Endometrial microvascular endothelial cells (primary cell): ENCODE measurements around the gene USE1. TPM values are rescaled to one million over a fixed set of nuclear protein-coding genes. Genes with fewer than 3 reads are reported as not detected.

Experiments used
- in situ Hi-C: cut with HindIII; loops from 2 replicates; pipeline ENCODE4 v1.10.0; 2017; ENCODE audit warnings: low sequenced_read_pairs, low pct_unique_long_range_greater_than_20kb; ENCODE audit errors: inconsistent ontology term
- total RNA-seq: library from RNA; depleted of rRNA; stranded (reverse); fragments of >200 nt; gene quantifications from one replicate; pipeline ENCODE4 v1.2.3, GENCODE V29; 2015; ENCODE audit errors: inconsistent ontology term

The USE1 gene
- total RNA-seq, 1 donor from 2014 or later: 11.1 TPM

DNA sequence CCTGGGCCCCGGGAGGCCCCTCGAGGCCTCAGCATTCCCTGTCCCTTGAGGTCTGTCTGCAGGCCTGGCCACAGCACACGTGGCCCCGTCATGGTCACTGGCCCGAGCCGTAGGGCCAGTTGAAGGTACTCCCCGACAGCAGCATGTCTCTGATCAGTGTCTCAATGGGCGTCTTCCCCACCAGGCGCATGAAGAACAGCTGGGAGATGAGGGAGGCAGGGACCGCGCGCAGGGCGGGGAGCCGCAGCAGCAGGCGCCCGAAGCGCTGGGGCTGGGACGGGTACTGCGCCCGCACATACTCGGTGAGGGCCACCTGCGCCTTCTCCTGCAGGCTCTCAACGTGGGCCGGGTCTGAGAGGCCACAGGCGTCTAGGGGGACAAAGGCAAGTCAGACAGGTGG lies 17.1 kb downstream of the USE1 start:
- in situ Hi-C loops: no loop called here

DNA sequence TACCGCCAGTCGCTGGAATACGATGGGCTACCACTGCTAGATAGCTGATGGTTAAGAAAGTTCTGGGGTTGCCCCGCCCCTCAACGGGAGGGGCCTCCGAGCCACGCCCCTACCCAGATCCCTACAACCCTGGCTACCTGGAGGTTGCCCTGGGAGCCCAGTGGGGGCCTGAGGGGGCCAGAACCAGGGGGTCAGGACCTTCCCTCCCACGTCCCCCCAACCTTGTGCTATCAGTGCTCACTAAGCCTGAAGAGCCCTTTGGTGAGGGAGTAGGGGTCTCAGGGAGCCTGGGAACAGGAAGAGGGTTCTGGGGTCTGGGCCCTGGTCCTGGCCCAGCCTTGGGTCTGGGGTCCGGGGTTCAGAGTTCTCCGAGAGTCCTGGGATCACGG lies 19.7 kb downstream of the USE1 start:
- in situ Hi-C loops: no loop called here

DNA sequence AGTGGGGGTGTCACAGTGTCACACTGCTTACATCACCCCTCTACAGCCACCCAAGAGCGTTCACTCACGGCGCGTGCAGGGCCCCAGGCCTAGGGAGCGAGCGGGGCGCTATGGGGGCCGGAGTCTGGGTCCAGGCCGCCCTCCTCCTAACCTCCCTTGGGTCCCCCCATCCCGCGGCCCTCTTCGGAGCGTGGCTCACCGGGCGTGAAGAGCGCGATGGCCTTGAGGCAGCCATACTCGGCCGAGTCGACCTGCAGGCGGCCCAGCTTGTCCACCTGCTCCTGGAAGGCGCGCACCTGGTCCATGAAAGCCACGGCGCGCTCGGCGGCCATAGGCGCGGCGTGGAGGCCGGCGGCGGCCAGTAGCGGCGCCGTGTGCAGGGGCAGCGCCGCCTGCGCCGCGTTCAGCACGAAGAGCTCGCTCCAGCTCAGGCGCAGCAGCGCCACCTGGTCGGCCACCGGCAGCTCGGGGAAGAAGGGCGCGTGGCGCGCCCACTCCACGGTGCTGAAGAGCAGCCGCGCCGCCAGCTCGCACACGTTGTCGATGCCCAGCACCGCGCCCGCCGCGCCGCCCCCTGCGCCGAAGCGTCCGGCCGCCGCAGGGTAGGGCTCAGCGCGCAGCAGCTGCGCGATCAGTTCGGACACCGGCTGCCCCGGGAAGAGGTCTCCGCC lies 20.3 kb downstream of the USE1 start:
- in situ Hi-C loops: no loop called here

DNA sequence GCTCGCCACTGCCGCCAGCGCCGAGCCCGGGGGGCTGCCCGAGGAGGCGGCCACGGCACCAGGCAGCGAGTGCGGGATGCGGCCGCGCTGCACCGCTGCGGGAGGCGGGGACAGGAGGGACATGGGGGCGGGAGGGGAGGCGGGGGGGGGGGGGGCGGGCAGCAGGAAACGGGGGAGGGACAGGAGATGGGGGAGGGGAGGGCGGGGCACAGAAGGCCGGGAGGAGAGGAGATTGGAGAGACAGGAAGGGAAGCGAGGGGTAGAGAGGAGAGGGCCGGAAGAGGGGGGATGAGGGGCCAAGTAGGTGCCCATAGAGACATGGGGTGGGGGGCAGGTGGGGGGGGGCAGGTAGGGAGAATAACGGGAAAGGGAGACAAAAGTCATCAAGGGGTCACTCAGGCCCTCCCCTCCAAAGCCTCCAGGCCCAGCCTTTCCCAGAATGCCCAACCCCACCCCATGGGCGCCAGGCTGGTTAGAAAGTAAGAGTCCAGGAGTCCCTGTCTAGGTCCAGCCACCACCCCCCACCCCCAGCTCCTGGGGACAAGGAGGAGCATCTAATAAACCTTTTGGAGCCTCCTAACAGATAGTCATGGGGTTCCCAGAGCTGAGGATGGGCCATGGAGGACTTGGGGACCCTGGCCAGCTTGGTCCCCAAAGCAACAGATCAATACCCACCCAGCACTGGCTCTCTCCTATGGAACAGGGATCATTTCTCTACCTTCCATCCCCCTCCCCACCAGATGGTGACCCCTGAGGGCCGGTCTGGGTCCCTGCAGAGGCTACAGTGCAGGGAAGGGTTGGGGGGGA lies 21.0 kb downstream of the USE1 start:
- in situ Hi-C loops: no loop called here

DNA sequence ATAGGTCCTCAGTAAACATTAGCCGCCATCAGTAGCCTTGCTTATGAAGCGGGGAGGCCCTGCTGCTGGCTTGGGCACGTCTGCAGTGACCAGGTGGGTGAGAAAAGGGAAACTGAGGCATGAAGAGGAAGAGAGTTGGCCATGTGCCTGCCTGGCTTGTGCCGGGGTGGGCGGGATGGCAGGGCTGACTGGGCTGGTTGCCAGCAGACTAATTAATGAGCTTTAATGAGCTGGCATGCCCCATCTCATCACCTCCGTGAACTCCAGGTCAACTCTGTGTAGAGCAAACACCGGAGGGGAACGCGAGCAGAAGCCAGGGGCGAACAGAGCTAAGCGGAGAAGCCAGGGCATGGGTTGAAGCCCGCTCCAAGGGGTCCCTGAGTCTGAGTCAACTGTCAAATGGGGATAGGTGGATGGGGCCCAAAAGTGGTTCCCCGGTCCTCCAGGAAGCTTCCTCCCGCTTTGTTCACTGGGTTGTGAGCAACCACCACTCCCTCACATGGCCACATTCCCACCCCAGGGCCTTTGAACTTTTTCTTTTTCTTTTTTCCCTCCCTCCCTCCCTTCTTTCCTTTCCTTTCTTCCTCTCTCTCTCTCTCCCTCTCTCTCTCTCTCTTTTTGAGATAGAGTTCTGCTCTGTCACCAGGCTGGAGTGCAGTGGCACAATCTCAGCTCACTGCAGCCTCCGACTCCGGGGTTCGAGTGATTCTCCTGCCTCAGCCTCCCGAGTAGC lies 21.8 kb downstream of the USE1 start:
- in situ Hi-C loops: no loop called here

DNA sequence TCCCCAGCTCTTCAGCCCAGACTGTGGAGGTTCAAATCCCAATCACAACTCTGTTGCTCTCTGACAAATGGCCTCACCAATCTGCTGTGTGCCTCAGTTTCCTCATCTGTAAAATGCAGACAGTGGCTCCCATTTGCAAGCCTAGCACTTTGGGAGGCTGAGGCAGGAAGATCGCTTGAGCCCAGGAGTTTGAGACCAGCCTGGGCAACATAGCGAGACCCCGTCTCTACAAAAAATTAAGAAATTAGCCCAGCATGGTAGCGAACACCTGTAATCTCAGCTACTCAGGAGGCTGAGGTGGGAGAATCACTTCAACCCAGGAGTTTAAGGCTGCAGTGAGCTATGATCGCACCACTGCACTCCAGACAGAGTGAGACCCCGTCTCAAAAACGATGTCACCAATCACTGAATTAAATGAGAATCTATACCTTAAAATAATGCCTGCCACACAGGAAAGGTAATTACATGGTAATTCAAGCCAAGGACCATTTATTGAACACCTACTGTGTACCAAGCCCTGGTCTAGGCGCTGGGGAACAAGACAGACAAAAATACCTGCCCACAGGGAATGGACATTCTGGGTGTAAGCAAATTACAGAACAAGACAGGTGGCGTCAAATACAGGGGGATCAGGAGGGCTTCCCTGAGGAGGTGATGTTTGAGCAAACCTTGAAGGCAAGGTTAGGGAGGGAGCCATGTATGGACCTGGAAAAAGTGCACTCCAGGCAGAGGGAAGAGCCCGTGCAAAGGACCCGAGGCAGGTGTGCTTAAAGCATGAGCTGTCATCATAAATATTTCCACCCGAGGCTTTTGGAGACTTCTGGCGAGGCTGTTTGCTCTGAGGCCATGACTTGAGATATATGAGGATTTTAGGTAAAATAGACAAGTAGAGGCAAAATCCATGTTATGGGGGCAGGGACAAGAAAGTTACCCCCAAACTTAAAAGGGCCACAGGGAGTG lies 22.9 kb downstream of the USE1 start:
- in situ Hi-C loops: no loop called here

DNA sequence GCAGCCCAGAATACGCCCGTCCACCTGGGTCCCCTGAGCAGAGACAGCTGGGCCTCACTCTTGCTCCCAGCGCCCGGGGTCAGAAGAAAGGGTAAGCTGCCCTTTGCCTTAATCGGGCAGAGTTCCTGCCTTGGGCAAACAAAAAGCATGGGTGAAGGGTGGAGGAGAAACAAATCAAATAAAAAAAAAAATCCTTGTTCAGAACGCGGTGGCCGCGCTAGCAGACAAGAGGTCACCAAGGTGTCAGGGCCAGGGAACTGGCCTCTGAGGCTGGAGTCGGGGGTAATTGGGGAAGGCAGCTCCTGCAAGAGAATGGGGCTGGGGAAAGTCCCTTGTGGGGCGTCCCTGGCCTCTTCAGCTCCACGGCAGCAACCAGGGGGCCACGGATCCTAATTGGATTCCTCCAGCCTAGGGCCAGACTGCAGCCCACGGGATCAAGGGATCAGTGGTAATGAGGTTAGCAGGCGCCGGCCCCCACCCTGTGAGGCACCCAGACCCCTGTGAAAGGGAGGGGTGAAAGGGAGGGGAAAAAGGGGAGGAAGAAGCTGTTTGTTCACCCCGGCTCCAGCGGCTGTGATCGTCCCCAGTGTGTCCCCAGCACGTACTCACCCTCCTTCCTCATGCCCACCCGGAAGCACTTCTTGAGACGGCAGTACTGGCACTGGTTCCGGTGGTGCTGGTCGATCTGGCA lies 25.1 kb downstream of the USE1 start:
- in situ Hi-C loops: no loop called here

DNA sequence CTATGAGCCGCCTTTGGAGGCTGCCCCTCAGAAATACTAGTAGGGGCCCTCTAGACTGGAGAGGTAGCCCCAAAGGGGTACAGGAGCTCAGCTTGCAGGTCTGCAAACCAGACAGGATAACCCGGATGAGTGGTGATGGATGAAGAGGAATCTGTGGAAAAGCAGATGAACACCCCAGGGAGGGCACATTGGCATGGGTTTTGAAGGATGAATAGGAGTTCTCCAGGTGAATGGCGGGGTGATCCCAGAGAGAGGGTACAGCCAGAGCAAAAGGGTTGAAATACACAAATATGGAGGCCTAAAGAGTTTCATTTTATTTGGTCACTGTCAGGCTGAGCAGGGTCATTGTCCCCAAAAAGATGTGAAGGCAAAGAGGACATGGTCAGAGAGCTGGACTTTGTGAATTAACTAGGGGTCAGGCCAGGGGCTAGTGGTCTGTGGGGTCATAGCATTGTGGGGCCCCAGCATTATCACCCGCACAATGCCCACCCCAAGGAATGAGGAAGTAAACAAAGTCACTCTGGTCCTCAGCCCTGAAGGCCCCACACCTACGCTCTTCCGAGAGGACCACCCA lies 25.8 kb downstream of the USE1 start:
- in situ Hi-C loops: no loop called here

DNA sequence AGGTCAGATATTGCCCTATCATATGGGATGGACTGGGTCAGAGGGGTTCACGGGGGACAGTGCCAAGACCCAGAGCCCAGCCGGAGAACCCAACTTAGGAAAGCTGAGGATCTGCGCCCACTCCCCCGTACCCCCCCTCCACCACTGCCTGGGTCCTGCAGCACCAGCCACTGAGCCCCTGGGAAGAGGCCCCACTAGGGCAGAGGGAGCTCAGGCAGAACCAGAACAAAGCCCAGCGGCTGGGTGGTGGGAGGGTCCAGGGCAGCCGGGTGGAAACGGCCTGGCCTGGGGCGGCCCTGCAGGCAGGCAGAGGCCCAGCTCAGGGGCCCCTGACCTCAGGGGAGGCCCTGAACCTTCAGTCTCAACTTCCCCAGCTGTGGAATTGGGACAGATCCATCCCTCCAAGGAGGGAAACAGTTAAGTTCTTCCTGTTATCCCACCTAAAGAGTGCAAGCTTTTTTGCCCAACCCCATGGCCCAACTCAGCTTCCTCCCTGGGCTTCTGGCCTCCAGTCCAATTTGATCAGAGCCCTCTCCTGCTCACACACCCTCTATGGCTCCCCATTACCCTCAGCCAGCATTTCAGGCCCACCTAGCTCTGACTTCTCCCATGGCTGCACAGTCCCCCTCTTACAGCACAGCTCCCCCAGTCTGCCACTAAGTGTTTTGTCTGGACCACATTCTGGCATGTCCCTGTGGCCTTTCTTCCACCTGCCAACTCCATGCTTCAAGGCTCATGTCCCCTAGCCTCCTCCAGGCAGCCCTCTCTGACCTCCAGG lies 27.5 kb downstream of the USE1 start:
- in situ Hi-C loops: no loop called here

DNA sequence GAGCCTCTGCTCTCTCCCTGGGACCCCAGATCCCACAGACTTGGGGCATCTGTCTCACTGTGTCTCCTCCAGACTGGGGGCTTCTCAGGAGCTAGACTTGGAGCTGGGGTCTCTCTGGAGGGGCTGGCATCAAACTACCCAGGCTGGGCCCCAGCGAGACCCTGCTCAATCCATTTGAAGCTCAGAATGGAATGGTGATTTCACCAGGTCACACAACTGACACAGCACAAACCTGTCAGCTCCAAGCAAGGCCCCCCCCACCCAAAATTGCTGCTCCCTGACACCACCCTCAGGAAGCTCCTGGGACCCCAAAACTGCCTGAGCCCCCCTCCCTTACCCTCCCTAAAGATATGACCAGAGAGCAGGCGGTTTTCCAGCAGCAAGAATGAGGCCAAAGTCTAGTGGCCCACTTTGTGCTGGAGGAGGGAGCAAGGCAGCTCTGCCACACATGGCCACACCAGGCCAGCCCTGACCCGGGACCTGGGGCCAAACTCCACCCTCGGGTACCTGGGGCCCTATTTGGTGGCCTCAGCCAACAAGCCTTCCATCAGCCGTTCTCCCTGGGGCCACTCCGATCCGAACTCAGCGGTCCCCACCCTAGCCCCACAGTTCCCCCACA lies 28.2 kb downstream of the USE1 start:
- in situ Hi-C loops: no loop called here

DNA sequence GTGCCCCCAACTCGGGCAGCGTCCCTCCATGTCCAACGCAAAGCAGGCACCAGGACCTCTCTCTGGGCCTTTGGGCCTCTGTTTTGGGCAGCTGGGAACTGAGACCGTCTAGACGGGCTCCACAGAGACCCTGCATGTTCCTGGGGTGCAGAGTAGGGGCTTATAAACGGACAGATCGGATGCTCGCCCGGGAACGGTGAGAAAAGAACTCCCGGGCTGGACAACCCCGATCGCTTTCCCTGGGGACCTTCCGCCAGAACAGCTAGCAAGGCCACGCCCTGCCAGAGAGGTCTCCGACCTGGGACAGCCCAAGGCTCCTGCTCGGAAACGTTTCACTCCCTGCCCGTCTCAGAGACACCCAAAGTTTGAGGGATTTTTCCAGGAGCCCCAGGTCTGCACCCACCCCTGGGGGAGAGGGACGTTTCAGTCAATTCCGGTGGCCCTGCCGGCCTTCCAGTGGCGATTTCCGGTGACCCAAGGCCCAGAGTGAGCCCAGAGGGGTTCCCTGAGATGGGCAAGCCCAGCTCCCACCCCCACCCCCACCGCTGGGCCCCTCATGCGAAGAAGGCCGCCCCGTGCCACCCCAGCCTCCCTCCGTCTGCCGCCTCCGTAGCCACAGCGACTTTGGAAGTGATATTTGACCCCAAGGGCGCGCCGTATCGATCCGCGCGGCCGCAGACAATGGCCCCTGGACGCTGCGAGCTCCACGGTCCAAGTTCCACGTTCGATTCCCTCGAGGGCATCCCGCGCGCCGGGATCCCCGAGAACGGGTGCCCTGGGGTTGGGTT lies 28.9 kb downstream of the USE1 start:
- in situ Hi-C loops: no loop called here

DNA sequence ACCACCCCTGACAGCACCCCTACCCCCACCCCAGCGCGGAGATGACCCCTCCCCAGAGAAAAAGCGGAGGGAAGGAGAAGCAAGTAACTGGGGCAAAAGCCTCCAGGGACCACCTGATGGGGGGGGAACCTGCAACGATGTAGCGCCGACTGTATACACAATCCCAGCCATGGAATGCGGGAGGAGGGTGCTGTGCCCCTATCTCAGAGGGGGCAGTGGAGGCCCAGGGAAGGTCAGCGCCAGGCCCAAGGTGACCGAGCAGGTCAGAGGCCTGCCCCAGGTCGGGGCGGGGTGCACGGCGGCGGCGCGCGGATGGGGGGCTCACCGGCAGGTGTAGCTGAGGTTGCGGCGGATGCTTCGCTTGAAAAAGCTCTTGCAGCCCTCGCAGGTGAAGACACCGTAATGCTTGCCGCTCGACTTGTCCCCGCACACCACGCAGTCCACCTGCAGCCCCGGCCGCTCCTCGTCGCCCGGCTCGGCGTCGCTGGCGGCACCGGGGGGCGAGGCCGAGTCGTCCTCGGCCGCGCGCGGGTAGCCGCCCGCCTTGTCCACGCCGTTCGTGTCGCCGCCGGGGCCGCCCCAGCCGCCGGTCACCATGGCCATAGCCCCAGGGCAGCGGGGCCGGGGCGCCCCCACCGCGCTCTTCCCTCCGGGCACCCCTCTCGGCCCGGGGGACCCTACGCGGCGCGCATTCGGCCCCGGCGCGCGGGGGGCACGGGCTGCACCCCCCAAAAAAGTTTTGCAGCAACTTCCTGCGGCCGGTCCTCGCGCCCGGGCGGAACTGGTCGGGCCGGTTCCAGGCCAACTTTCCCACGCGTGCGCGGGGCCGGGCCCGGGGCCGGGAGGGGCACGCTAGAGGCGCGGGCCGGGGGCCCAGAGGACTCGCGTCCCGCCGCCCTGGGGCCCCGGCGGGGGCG lies 29.7 kb downstream of the USE1 start:
- in situ Hi-C loops: no loop called here

DNA sequence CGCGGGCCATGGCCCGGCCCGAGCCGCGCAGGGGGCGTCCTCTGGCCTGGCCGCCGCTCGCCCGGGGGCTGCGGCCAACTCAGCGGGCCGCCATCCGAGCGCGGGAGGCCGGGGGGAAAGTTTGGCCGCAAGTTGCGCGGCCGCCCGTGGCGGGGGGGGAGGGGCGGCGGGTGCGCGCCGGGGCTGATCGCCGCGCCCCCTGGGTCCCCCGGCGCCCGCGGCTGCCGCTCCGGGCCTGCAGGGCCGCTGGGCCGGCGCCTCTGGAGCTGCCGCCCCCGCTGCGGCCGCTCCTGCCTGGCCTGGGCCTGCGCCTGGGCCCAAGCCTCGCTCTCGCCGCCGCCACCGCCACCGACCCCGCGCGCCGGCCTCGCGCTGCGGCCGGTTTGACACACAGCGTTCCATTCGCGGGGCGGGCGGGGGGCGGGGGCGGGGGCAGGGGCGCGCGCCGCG lies 30.4 kb downstream of the USE1 start, which contains the start of gene NR2F6:
TSS of gene NR2F6 (minus strand) at position 385 of the 450 bp plus-strand sequence. CDS start 699 bp downstream, outside the sequence.
- in situ Hi-C loops: no loop called here

DNA sequence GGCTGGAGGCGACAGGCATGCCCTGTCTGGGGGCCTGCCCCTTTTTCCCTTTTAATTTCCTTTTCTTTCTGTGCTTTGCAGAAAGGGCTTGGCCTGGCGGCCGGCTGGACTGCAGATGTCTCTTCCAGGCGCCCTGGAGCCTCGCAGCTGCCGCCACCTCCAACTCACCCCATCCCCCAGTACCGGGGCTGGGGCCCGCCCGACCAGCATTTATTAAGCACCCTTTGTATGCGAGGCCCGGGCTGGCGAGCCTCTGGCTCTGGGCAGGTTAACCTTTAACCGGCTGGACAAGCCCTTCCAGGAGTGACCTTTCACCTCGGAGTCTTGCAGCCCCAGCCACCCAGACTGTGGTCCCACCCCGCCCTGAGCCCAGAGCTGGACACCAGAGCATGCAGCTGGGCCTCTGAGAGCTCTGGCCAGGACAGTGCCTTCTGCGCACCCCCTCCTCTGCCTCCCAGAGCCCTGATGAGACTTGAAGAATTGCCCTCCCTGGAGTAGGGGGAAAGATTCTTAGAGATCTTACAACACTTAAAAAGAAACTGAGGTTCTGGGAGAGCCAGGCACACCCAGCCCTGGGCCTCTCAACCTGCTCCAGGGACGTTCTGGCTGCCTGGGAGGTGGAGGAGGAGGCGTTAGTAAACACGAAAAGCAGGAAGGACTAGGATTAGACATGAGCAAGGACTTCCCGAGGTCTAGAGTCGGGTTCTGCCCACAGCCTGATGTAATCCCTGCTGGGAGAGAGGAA lies 31.7 kb downstream of the USE1 start:
- in situ Hi-C loops: no loop called here
